HUDEP-2 (cell line): ENCODE data around the gene TEAD4.

Source experiments
- DNase-seq, 76 experiments: peaks; one replicate each; lab custom pipeline; 2025; ENCODE audit not compliant: unreplicated experiment in 76 of 76; lab: John Stamatoyannopoulos, UW

The TEAD4 gene

GRCh38 chr12:3076730-3077571 is 117.8 kb downstream of the TEAD4 start, which contains the start of gene TSPAN9:
Gene TSPAN9 (plus strand): TSS chr12:3077379. CDS start chr12:3201194, 123,815 bp downstream.
- peak in 48 of 76 experiments; percentile 4 to 68 (median 32) for DNase-seq

GRCh38 chr12:3077572-3078081 is 118.4 kb downstream of the TEAD4 start:
- no peak for DNase-seq

GRCh38 chr12:3078086-3078820 is 119.1 kb downstream of the TEAD4 start:
- no peak for DNase-seq

GRCh38 chr12:3081091-3081490 is 121.9 kb downstream of the TEAD4 start:
- no peak for DNase-seq

GRCh38 chr12:3081886-3082285 is 122.7 kb downstream of the TEAD4 start:
- DNase-seq, result no peak

GRCh38 chr12:3083241-3083920 is 124.2 kb downstream of the TEAD4 start:
- DNase-seq, result no peak

GRCh38 chr12:3083921-3084347 is 124.7 kb downstream of the TEAD4 start:
- no peak for DNase-seq

- no peak for DNase-seq
Measured at GRCh38 chr12:3084742-3085141, 125.5 kb downstream of the TEAD4 start.

GRCh38 chr12:3085341-3086139 is 126.3 kb downstream of the TEAD4 start:
- DNase-seq, result no peak

GRCh38 chr12:3086211-3086610 is 127.0 kb downstream of the TEAD4 start:
- no peak for DNase-seq

GRCh38 chr12:3086729-3087323 is 127.6 kb downstream of the TEAD4 start:
- no peak for DNase-seq

- no peak for DNase-seq
Measured at GRCh38 chr12:3087758-3088650, 128.8 kb downstream of the TEAD4 start.

GRCh38 chr12:3089588-3089987 is 130.4 kb downstream of the TEAD4 start:
- no peak for DNase-seq
